AG04450 (cell line): ENCODE measurements around the gene NACC2. TPM values are rescaled to one million over a fixed set of nuclear protein-coding genes. Genes with fewer than 3 reads are reported as not detected.
A peak's percentile ranks its signal among the peaks of the same experiment; 100 is the strongest.

Source experiments
- CTCF ChIA-PET: fragments of 300-600, 350-600 bp; formaldehyde crosslinking; extraction: SDS; loops from one replicate; lab custom pipeline; 2022; ENCODE audit warnings: antibody characterized with exemption, inconsistent platforms; lab: Charles Lee
- POLR2A ChIA-PET: fragments of 350-600 bp; formaldehyde crosslinking; extraction: SDS; loops from one replicate; lab custom pipeline; 2021; ENCODE audit warnings: antibody characterized with exemption, inconsistent platforms; lab: Yijun Ruan, JAX
- DNase-seq: peaks from one replicate; pipeline ENCODE4 v3.0.0-alpha.2; 2011; ENCODE audit warnings: low read depth, low spot score
- H3K27ac ChIP-seq: one replicate; pipeline ENCODE4 v1.5.1; 2012; ENCODE audit warnings: low read depth, low read length, control low read depth
- H3K27me3 ChIP-seq: one replicate; pipeline ENCODE4 v1.6.0; 2012; ENCODE audit warnings: low read length; ENCODE audit not compliant: control insufficient read depth, insufficient read depth
- H3K4me3 ChIP-seq: 2 replicates; pipeline ENCODE4 v1.5.1; 2011; ENCODE audit warnings: mild to moderate bottlenecking, low read depth, low read length, control low read depth
- H3K9me3 ChIP-seq: 2 replicates; pipeline ENCODE4 v1.5.1; 2012; ENCODE audit warnings: low read length; ENCODE audit not compliant: control insufficient read depth, insufficient read depth
- CTCF ChIP-seq: IDR thresholded peaks from 2 replicates; pipeline ENCODE4 v1.5.1; 2011; ENCODE audit warnings: low read depth, low read length, control low read depth, inconsistent platforms
- polyA plus RNA-seq: library from polyadenylated mRNA; depleted of rRNA; stranded (reverse); fragments of >200 nt; gene quantifications from 2 replicates; pipeline ENCODE4 v1.2.3, GENCODE V29; 2011

Gene NACC2
- polyA plus RNA-seq, 1 experiment, result 11.7 TPM

- POLR2A ChIA-PET, result no interaction called here
- no peak overlapping the region for H3K4me3 ChIP-seq
- no peaks in the 10 kb centered on the region for H3K27me3 ChIP-seq
- CTCF ChIA-PET, result no interaction called here
- no peak for TF ChIP-seq CTCF
- H3K9me3 ChIP-seq, result peaks cover 12% of the 10 kb centered on the region
- DNase-seq, result no peak
- H3K27ac ChIP-seq, result no peak overlapping the region
These were observed 70.3 kb downstream of the NACC2 start for GRCh38 chr9:136024696-136025316.

DNA sequence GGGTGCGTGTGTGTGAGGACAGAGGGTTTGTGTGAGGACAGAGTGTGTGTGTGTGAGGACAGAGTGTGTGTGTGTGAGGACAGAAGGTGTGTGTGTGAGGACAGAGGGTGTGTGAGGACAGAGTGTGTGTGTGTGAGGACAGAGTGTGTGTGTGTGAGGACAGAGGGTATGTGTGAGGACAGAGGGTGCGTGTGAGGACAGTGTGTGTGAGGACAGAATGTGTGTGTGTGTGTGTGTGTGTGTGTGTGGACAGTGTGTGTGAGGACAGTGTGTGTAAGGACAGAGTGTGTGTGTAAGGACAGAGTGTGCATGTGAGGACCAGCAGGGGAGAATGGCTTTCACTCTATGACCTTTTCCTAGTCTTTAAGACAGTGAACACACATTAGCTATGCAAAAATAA, 70.8 kb downstream of the NACC2 start:
- Histone ChIP-seq H3K4me3 (no peak overlapping the region), H3K27ac (no peak overlapping the region), H3K9me3 (peaks cover 7% of the 10 kb centered on the region), H3K27me3 (no peaks in the 10 kb centered on the region)
- ChIA-PET POLR2A (no interaction called here), CTCF (no interaction called here)
- DNase-seq, result no peak
- no peak for TF ChIP-seq CTCF

GRCh38 chr9:136023410-136024225, 71.5 kb downstream of the NACC2 start:
- ChIA-PET CTCF (no interaction called here), POLR2A (no interaction called here)
- peak; percentile 44 for DNase-seq
- Histone ChIP-seq H3K27ac (no peak overlapping the region), H3K27me3 (no peaks in the 10 kb centered on the region), H3K9me3 (no peaks in the 10 kb centered on the region; the same call in 1 of the 2 replicates), H3K4me3 (no peak overlapping the region)
- TF ChIP-seq CTCF, result no peak

- no peak for DNase-seq
- CTCF ChIA-PET, result no interaction called here
- H3K4me3 ChIP-seq, result no peak overlapping the region
- no peaks in the 10 kb centered on the region for H3K27me3 ChIP-seq
- POLR2A ChIA-PET, result no interaction called here
- H3K27ac ChIP-seq, result no peak overlapping the region
- TF ChIP-seq CTCF, result no peak
- H3K9me3 ChIP-seq, result no peaks in the 10 kb centered on the region; the same call in 1 of the 2 replicates
These were observed 72.2 kb downstream of the NACC2 start for GRCh38 chr9:136022731-136023409.
